B cell (primary cell): ENCODE data around the gene SH2B2. TPM values are rescaled to one million over a fixed set of nuclear protein-coding genes. Genes with fewer than 3 reads are reported as not detected.

ENCODE experiments used
- polyA plus RNA-seq: library from polyadenylated mRNA; depleted of rRNA; stranded (reverse); fragments of >200 nt; gene quantifications from 2 replicates; pipeline ENCODE4 v1.2.3, GENCODE V29; 2012
- small RNA-seq: library from RNA; depleted of rRNA; stranded (forward); fragments of <200 nt; gene quantifications from one replicate; pipeline ENCODE3, GENCODE V24; 2012; ENCODE audit warnings: low replicate concordance, low read depth; ENCODE audit not compliant: insufficient read length
- total RNA-seq, 2 donors: library from RNA; stranded (reverse); fragments of 120-200 nt in 1 of 2; gene quantifications; 1 replicate in 1 of 2; 2 replicates in 1 of 2; pipeline versions ENCODE4 v1.2.3 to v1.2.4, GENCODE V29; 2013 to 2022

SH2B2 gene
- total and polyA plus RNA-seq, 2 donors (not counting 1 experiment from before 2014, with no cell fraction given): 41.2 to 95.4 TPM

Small RNAs within 50 kb of the gene (small RNA-seq; reads per million reads assigned to genes)
- gene AC005088.1 (not detected), gene MIR4285 (not detected), gene RF00019 (not detected)

Other genes starting within 250 kb of the SH2B2 start
- not detected in 2 replicates for gene SPDYE6, start 69.6 kb downstream of the SH2B2 start, total RNA-seq
- gene SPDYE6, start 69.6 kb downstream of the SH2B2 start, polyA plus RNA-seq: not detected in 2 replicates
- gene PRKRIP1, start 109.5 kb downstream of the SH2B2 start, total RNA-seq: 57.9 and 59.1 TPM in 2 replicates
- 57.1 and 72.9 TPM in 2 replicates for gene PRKRIP1, start 109.5 kb downstream of the SH2B2 start, polyA plus RNA-seq
- 450 and 461 TPM in 2 replicates for gene ORAI2, start 146.7 kb downstream of the SH2B2 start, total RNA-seq
- gene ORAI2, start 146.7 kb downstream of the SH2B2 start, polyA plus RNA-seq: 139 and 177 TPM in 2 replicates
- 8.6 and 11.0 TPM in 2 replicates for gene ALKBH4, start 178.0 kb downstream of the SH2B2 start, total RNA-seq
- gene ALKBH4, start 178.0 kb downstream of the SH2B2 start, polyA plus RNA-seq: 2.2 and 6.2 TPM in 2 replicates
- gene LRWD1, start 178.1 kb downstream of the SH2B2 start, total RNA-seq: 83.7 and 91.6 TPM in 2 replicates
- gene LRWD1, start 178.1 kb downstream of the SH2B2 start, polyA plus RNA-seq: 58.2 and 98.6 TPM in 2 replicates
- gene POLR2J, start 192.1 kb downstream of the SH2B2 start, total RNA-seq: 28.1 and 34.0 TPM in 2 replicates
- 28.4 and 83.0 TPM in 2 replicates for gene POLR2J, start 192.1 kb downstream of the SH2B2 start, polyA plus RNA-seq
- 15.6 and 20.6 TPM in 2 replicates for gene RASA4B, start 230.9 kb downstream of the SH2B2 start, total RNA-seq
- gene RASA4B, start 230.9 kb downstream of the SH2B2 start, polyA plus RNA-seq: 23.1 and 26.4 TPM in 2 replicates